ENCODE data around the gene RBMX. TPM values are rescaled to one million over a fixed set of nuclear protein-coding genes. Genes with fewer than 3 reads are reported as not detected.

Gene RBMX
- polyA plus RNA-seq, 2 of the 4 experiments (the other 2 are of a cell fraction): 278 to 337 TPM

DNA sequence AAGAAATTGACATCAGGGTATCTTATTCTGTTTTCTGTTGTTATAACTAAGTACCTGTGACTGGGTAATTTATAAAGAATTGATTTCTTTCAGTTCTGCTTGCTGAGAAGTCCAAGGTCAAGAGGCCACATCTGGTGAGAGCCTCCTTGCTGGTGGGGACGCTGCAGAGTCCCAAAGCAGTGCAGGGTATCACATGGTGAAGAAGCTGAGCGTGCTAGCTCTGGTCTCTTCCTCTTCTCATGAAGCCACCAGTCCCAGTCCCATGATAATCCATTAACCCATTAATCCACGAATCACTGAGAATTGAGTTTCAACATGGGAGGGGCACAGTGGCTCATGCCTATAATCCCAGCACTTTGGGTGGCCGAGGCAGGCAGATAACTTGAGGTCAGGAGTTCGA lies 18.0 kb downstream of the RBMX start:
- ChIA-PET POLR2A (interaction anchor here (1.4 to 1.5 kb wide), 2 partner anchors 10 to 17 kb away, joined by 3 read pairs; partner anchors contain the start of gene RBMX), CTCF (interaction anchor here (1.0 kb wide), 1 partner anchor 63 kb away, joined by 3 read pairs; no protein-coding TSS in a partner anchor)
- FAIRE-seq (no peak), ATAC-seq (no peak), DNase-seq (ENCODE audit: low read depth in 1 of 2, low spot score in 1 of 2) (no peak)
- Histone ChIP-seq H3K4me2 (no peak overlapping the region), H3K27ac (no peak overlapping the region), H3K4me1 (peaks cover 7% of the 10 kb centered on the region), H3K4me3 (no peak overlapping the region), H3K9me3 (no peaks in the 10 kb centered on the region)
- WGBS (ENCODE audit: missing lambda C conversion rate): 98% methylated on average over 5 of the region's 5 CpGs
- TF ChIP-seq PHF8 (IDR thresholded peaks at IDR 0.05; ENCODE audit: borderline replicate concordance, low read depth): no peak
- no peak for TF ChIP-seq POLR2A (IDR thresholded peaks at IDR 0.05; ENCODE audit: low read length)
- TF ChIP-seq CEBPB (IDR thresholded peaks at IDR 0.05): no peak
- TF ChIP-seq EHMT2 (IDR thresholded peaks at IDR 0.05; ENCODE audit: low read depth): no peak
- no peak for TF ChIP-seq HOXB5 (CRISPR knock-in tag; IDR thresholded peaks at IDR 0.05)
- no peak for TF ChIP-seq POLR2AphosphoS2 (conservative IDR thresholded peaks at IDR 0.05; ENCODE audit: low read length)
- TF ChIP-seq ZSCAN20 (CRISPR knock-in tag; IDR thresholded peaks at IDR 0.05): no peak
- TF ChIP-seq FOXS1 (CRISPR knock-in tag; IDR thresholded peaks at IDR 0.05): no peak
- no peak for TF ChIP-seq HEYL (CRISPR knock-in tag; IDR thresholded peaks at IDR 0.05)
- TF ChIP-seq, protein P1, sequence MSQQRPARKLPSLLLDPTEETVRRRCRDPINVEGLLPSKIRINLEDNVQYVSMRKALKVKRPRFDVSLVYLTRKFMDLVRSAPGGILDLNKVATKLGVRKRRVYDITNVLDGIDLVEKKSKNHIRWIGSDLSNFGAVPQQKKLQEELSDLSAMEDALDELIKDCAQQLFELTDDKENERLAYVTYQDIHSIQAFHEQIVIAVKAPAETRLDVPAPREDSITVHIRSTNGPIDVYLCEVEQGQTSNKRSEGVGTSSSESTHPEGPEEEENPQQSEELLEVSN (IDR thresholded peaks at IDR 0.05; ENCODE audit: borderline replicate concordance, low read depth): no peak
- no peak for TF ChIP-seq SREBF2 (IDR thresholded peaks at IDR 0.05)

- DNase-seq (ENCODE audit: low read depth in 1 of 2, low spot score in 1 of 2): no peak
- Histone ChIP-seq H3K9me3 (no peaks in the 10 kb centered on the region), H3K4me1 (peaks cover under 1% of the 10 kb centered on the region; the same call in 2 of the 3 replicates), H3K27ac (no peak overlapping the region), H3K4me3 (no peak overlapping the region), H3K4me2 (no peak overlapping the region)
- POLR2A ChIA-PET: interaction anchor here (1.4 to 1.5 kb wide), 2 partner anchors 11 to 18 kb away, joined by 3 read pairs; partner anchors contain the start of gene RBMX
- no peak for FAIRE-seq
- no peak for ATAC-seq
- CTCF ChIA-PET: no interaction called here
- no peak for TF ChIP-seq BHLHE40 (IDR thresholded peaks at IDR 0.05; ENCODE audit: low read depth, low read length)
- TF ChIP-seq POLR2A (IDR thresholded peaks at IDR 0.05; ENCODE audit: low read length): no peak
- no peak for TF ChIP-seq HOXB5 (CRISPR knock-in tag; IDR thresholded peaks at IDR 0.05)
- TF ChIP-seq GATA3 (IDR thresholded peaks at IDR 0.05; ENCODE audit: borderline replicate concordance): no peak
- TF ChIP-seq HOXB13 (CRISPR knock-in tag; IDR thresholded peaks at IDR 0.05; ENCODE audit: low read depth): no peak
- TF ChIP-seq, protein P2, sequence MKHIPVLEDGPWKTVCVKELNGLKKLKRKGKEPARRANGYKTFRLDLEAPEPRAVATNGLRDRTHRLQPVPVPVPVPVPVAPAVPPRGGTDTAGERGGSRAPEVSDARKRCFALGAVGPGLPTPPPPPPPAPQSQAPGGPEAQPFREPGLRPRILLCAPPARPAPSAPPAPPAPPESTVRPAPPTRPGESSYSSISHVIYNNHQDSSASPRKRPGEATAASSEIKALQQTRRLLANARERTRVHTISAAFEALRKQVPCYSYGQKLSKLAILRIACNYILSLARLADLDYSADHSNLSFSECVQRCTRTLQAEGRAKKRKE (CRISPR knock-in tag; IDR thresholded peaks at IDR 0.05; ENCODE audit: low read depth): no peak
- TF ChIP-seq CEBPB (IDR thresholded peaks at IDR 0.05): no peak
- no peak for TF ChIP-seq MAZ (IDR thresholded peaks at IDR 0.05; ENCODE audit: borderline replicate concordance, low read depth, low read length)
- no peak for TF ChIP-seq PBX3 (IDR thresholded peaks at IDR 0.05)
- TF ChIP-seq, protein P1 (IDR thresholded peaks at IDR 0.05; ENCODE audit: borderline replicate concordance, low read depth): no peak
- no peak for TF ChIP-seq EHF (CRISPR knock-in tag; IDR thresholded peaks at IDR 0.05)
- no peak for TF ChIP-seq KDM5A (IDR thresholded peaks at IDR 0.05)
- TF ChIP-seq MYC (IDR thresholded peaks at IDR 0.05; ENCODE audit: borderline replicate concordance, low read length): no peak
- TF ChIP-seq KDM1A (IDR thresholded peaks at IDR 0.05; ENCODE audit: low read depth): no peak
- no peak for TF ChIP-seq RCOR1 (IDR thresholded peaks at IDR 0.05; ENCODE audit: low read depth, low read length)
- TF ChIP-seq ZFP36 (IDR thresholded peaks at IDR 0.05; ENCODE audit: borderline replicate concordance, partially characterized antibody): no peak
- TF ChIP-seq ZC3H11A (IDR thresholded peaks at IDR 0.05): no peak
- no peak for TF ChIP-seq HEYL (CRISPR knock-in tag; IDR thresholded peaks at IDR 0.05)
- no peak for TF ChIP-seq NFE2L2 (conservative IDR thresholded peaks at IDR 0.05; ENCODE audit: low read length)
- 91% methylated on average over 1 of the region's 1 CpG for WGBS (ENCODE audit: missing lambda C conversion rate)
These were observed 18.6 kb downstream of the RBMX start for GRCh38 chrX:136861877-136862276.

All from A549 (cell line).